IMR-90 (cell line): ENCODE data around the gene CAMK2D. TPM values are rescaled to one million over a fixed set of nuclear protein-coding genes. Genes with fewer than 3 reads are reported as not detected.

Source experiments
- ATAC-seq: fragments of 200-7000 bp; cut with Tn5 transposase; 2 replicates; pipeline ENCODE4 v1.9.1; 2020; ENCODE audit warnings: low read depth, mild to moderate bottlenecking, moderate library complexity
- BruUV-seq: library from RNA; stranded (reverse); fragments of 400-500 nt; replicated peaks from 2 replicates; lab custom pipeline; 2021; lab: Mats Ljungman, UMichigan
- CTCF ChIA-PET: fragments of 300-600 bp; formaldehyde crosslinking; extraction: SDS; loops from one replicate; lab custom pipeline; 2021; ENCODE audit warnings: antibody characterized with exemption; lab: Yijun Ruan, JAX
- POLR2A ChIA-PET: fragments of 300-600 bp; sonication (Branson Sonifier 250); formaldehyde crosslinking; loops from one replicate; lab custom pipeline; 2022; ENCODE audit warnings: antibody characterized with exemption; ENCODE audit not compliant: unreplicated experiment; lab: Charles Lee
- DNase-seq: peaks from one replicate; pipeline ENCODE4 v3.0.0; 2013
- H2AFZ ChIP-seq: replicated peaks from 2 replicates; pipeline ENCODE3; 2013; ENCODE audit warnings: low read length, mild to moderate bottlenecking; ENCODE audit not compliant: poor library complexity
- H2AK5ac ChIP-seq: 2 replicates; pipeline ENCODE4 v1.6.1; 2013; ENCODE audit warnings: low read depth, low read length, inconsistent platforms
- H2AK9ac ChIP-seq: replicated peaks from 2 replicates; pipeline ENCODE3; 2013; ENCODE audit warnings: mild to moderate bottlenecking, low read depth, low read length, moderate library complexity; ENCODE audit not compliant: poor library complexity
- H2BK120ac ChIP-seq: 2 replicates; pipeline ENCODE4 v1.6.1; 2013; ENCODE audit warnings: low read depth, low read length, inconsistent platforms
- H2BK15ac ChIP-seq: 3 replicates; pipeline ENCODE4 v1.6.1; 2013; ENCODE audit warnings: low read depth, low read length, inconsistent platforms
- H2BK20ac ChIP-seq: 2 replicates; pipeline ENCODE4 v1.6.1; 2013; ENCODE audit warnings: low read depth, mild to moderate bottlenecking, inconsistent platforms, low read length, moderate library complexity
- H2BK5ac ChIP-seq: 2 replicates; pipeline ENCODE4 v1.6.1; 2013; ENCODE audit warnings: mild to moderate bottlenecking, low read depth, low read length, inconsistent platforms; ENCODE audit not compliant: poor library complexity, severe bottlenecking
- H3K14ac ChIP-seq: replicated peaks from 2 replicates; pipeline ENCODE4 v1.6.1; 2013; ENCODE audit warnings: low read depth, low read length, inconsistent platforms
- H3K18ac ChIP-seq: 2 replicates; pipeline ENCODE4 v1.6.1; 2013; ENCODE audit warnings: low read depth, low read length, control low read depth
- H3K23ac ChIP-seq: 2 replicates; pipeline ENCODE4 v1.6.1; 2013; ENCODE audit warnings: low read depth, low read length, inconsistent platforms
- H3K27ac ChIP-seq: 2 replicates; pipeline ENCODE4 v1.5.1; 2013; ENCODE audit warnings: mild to moderate bottlenecking, control low read depth, low read length; ENCODE audit not compliant: insufficient read depth
- H3K27me3 ChIP-seq: 2 replicates; pipeline ENCODE4 v1.6.1; 2013; ENCODE audit warnings: low read length; ENCODE audit not compliant: control insufficient read depth, insufficient read depth
- H3K36me3 ChIP-seq: 2 replicates; pipeline ENCODE4 v1.6.1; 2013; ENCODE audit warnings: low read length, mixed read lengths; ENCODE audit not compliant: control insufficient read depth, insufficient read depth
- H3K4ac ChIP-seq: 2 replicates; pipeline ENCODE4 v1.6.1; 2013; ENCODE audit warnings: low read depth, low read length, inconsistent platforms
- H3K4me1 ChIP-seq: 2 replicates; pipeline ENCODE4 v1.6.1; 2013; ENCODE audit warnings: low read length, mixed read lengths; ENCODE audit not compliant: control insufficient read depth, insufficient read depth
- H3K4me2 ChIP-seq: 2 replicates; pipeline ENCODE4 v1.6.1; 2013; ENCODE audit warnings: low read depth, mild to moderate bottlenecking, control low read depth, low read length, moderate library complexity
- H3K4me3 ChIP-seq: 2 replicates; pipeline ENCODE4 v1.5.1; 2013; ENCODE audit warnings: low read depth, mild to moderate bottlenecking, control low read depth, low read length, moderate library complexity; ENCODE audit not compliant: insufficient read depth
- H3K56ac ChIP-seq: 2 replicates; pipeline ENCODE4 v1.6.1; 2013; ENCODE audit warnings: low read length, inconsistent platforms; ENCODE audit not compliant: insufficient read depth; ENCODE audit errors: extremely low read depth
- H3K79me1 ChIP-seq, 2 experiments: 2 replicates each; pipeline ENCODE4 v1.6.1; 2013; ENCODE audit warnings: low read length in 2 of 2, inconsistent platforms in 1 of 2, low read depth in 1 of 2
- H3K9ac ChIP-seq: 2 replicates; pipeline ENCODE4 v1.6.1; 2013; ENCODE audit warnings: low read depth, low read length, control low read depth
- H3K9me1 ChIP-seq: 2 replicates; pipeline ENCODE4 v1.6.1; 2013; ENCODE audit warnings: low read length, inconsistent platforms; ENCODE audit not compliant: insufficient read depth
- H3K9me3 ChIP-seq: 2 replicates; pipeline ENCODE4 v1.6.1; 2013; ENCODE audit warnings: low read length; ENCODE audit not compliant: control insufficient read depth, insufficient read depth
- H4K20me1 ChIP-seq: 2 replicates; pipeline ENCODE4 v1.6.1; 2013; ENCODE audit warnings: low read length, inconsistent platforms; ENCODE audit not compliant: insufficient read depth
- H4K5ac ChIP-seq: 2 replicates; pipeline ENCODE4 v1.6.1; 2013; ENCODE audit warnings: mild to moderate bottlenecking, low read depth, low read length, control low read depth
- H4K8ac ChIP-seq, 2 experiments: 2 replicates each; pipeline ENCODE4 v1.6.1; 2013; ENCODE audit warnings: low read depth in 2 of 2, low read length in 2 of 2, control low read depth in 1 of 2, inconsistent platforms in 1 of 2
- H4K91ac ChIP-seq: 2 replicates; pipeline ENCODE4 v1.6.1; 2013; ENCODE audit warnings: low read depth, low read length, inconsistent platforms; ENCODE audit not compliant: insufficient read depth
- BHLHE40 ChIP-seq: fragments of 150-350 bp; IDR thresholded peaks from 2 replicates; pipeline ENCODE4 v1.6.1; 2016; ENCODE audit warnings: mild to moderate bottlenecking, low read depth, low read length
- CHD1 ChIP-seq: IDR thresholded peaks from 2 replicates; pipeline ENCODE4 v1.6.1; 2012; ENCODE audit warnings: low read depth, low read length, improper control_type of control experiment
- CTCF ChIP-seq: conservative IDR thresholded peaks from 2 replicates; pipeline ENCODE4 v1.5.1; 2012; ENCODE audit warnings: mild to moderate bottlenecking, low read depth, low read length, improper control_type of control experiment
- ELK1 ChIP-seq: fragments of 150-350 bp; IDR thresholded peaks from 2 replicates; pipeline ENCODE4 v1.6.1; 2016; ENCODE audit warnings: low read depth, mild to moderate bottlenecking, low read length, moderate library complexity, borderline replicate concordance
- FOS ChIP-seq: fragments of 150-350 bp; IDR thresholded peaks from 2 replicates; pipeline ENCODE4 v1.6.1; 2016; ENCODE audit warnings: low read depth, low read length
- MAFK ChIP-seq: IDR thresholded peaks from 2 replicates; pipeline ENCODE4 v1.6.1; 2012; ENCODE audit warnings: low read depth, low read length, improper control_type of control experiment
- MAZ ChIP-seq: IDR thresholded peaks from 2 replicates; pipeline ENCODE4 v1.6.1; 2012; ENCODE audit warnings: low read depth, mild to moderate bottlenecking, low read length, improper control_type of control experiment, moderate library complexity, borderline replicate concordance
- MXI1 ChIP-seq: IDR thresholded peaks from 2 replicates; pipeline ENCODE4 v1.6.1; 2012; ENCODE audit warnings: low read depth, mild to moderate bottlenecking, low read length, moderate library complexity, borderline replicate concordance
- NFE2L2 ChIP-seq: fragments of 150-350 bp; IDR thresholded peaks from 2 replicates; pipeline ENCODE4 v1.6.1; 2016; ENCODE audit warnings: low read depth, mild to moderate bottlenecking, low read length
- POLR2A ChIP-seq: IDR thresholded peaks from 2 replicates; pipeline ENCODE4 v1.6.1; 2012; ENCODE audit warnings: mild to moderate bottlenecking, low read depth, low read length
- RAD21 ChIP-seq: IDR thresholded peaks from 2 replicates; pipeline ENCODE4 v1.6.1; 2012; ENCODE audit warnings: low read length, improper control_type of control experiment
- USF2 ChIP-seq: fragments of 150-350 bp; IDR thresholded peaks from 2 replicates; pipeline ENCODE4 v1.6.1; 2017; ENCODE audit warnings: mild to moderate bottlenecking, antibody characterized with exemption, low read length, low read depth
- WGBS, 2 experiments: methylation state at CpG; one replicate each; pipeline versions ENCODE4 v1.1.5 to v1.1.7; 2013; ENCODE audit warnings: missing lambda C conversion rate in 2 of 2; ENCODE audit not compliant: insufficient read length in 1 of 2; ENCODE audit errors: extremely low coverage in 2 of 2; 5-methylcytosine and 5-hydroxymethylcytosine counted together
- dilution Hi-C: fragments of 300-500 bp; cut with HindIII; formaldehyde crosslinking; loops from one replicate; pipeline ENCODE4 v1.14.3; 2018; ENCODE audit warnings: low sequenced_read_pairs; ENCODE audit not compliant: unreplicated experiment
- in situ Hi-C: fragments of 300-500 bp; cut with MboI; formaldehyde crosslinking; loops from 3 replicates; pipeline ENCODE4 v1.14.3; 2019; ENCODE audit warnings: low sequenced_read_pairs, inconsistent platforms, mixed read lengths
- intact Hi-C: fragments of 100-400 bp; cut with micrococcal nuclease; formaldehyde crosslinking; loops from 2 replicates; pipeline ENCODE4 v1.10.0; 2022
- polyA plus RNA-seq, 3 experiments: library from polyadenylated mRNA; depleted of rRNA; stranded (reverse); fragments of >200 nt; gene quantifications; 2 replicates each; pipeline ENCODE4 v1.2.3, GENCODE V29; 2012; ENCODE audit warnings: low replicate concordance in 1 of 3
- total RNA-seq: library from RNA; depleted of rRNA; stranded (reverse); fragments of >200 nt; gene quantifications from 2 replicates; pipeline ENCODE4 v1.2.3, GENCODE V29; 2012

CAMK2D gene
- total and polyA plus RNA-seq, 2 of the 4 experiments (the other 2 are of a cell fraction): 44.6 to 156 TPM

- Histone ChIP-seq H3K9me3 (no peaks in the 10 kb centered on the region), H3K14ac (peak overlapping the region; percentile 32; the same call in 1 of the 2 replicates), H4K20me1 (no peaks in the 10 kb centered on the region), H4K8ac (no peak overlapping the region), H2AK5ac (no peak overlapping the region), H2AFZ (no peak overlapping the region), H3K79me1 (peaks cover 6 to 16% of the 10 kb centered on the region in 2 experiments; a peak in 2 of 4 replicates), H2AK9ac (no peak overlapping the region), H3K4me3 (no peak overlapping the region), H3K27ac (no peak overlapping the region), H2BK15ac (no peak overlapping the region), H3K4me2 (no peak overlapping the region), H2BK20ac (no peak overlapping the region), H4K5ac (no peak overlapping the region), H3K4ac (no peak overlapping the region), H2BK5ac (peak overlapping the region; percentile 63), H2BK120ac (no peak overlapping the region), H3K9me1 (no peaks in the 10 kb centered on the region), H3K56ac (no peak overlapping the region), H3K4me1 (peaks cover 9% of the 10 kb centered on the region), H3K9ac (no peak overlapping the region), H3K36me3 (no peaks in the 10 kb centered on the region; the same call in 1 of the 2 replicates), H4K91ac (no peak overlapping the region), H3K18ac (no peak overlapping the region; the same call in 1 of the 2 replicates), H3K23ac (no peak overlapping the region), H3K27me3 (no peaks in the 10 kb centered on the region)
- CTCF ChIA-PET: no interaction called here
- intact Hi-C loops (loop anchor here (5.0 kb wide), 1 partner anchor 843 kb away; no protein-coding TSS in a partner anchor), dilution Hi-C loops (no loop called here), in situ Hi-C loops (loop anchor here (25.0 kb wide), 1 partner anchor 823 kb away; no protein-coding TSS in a partner anchor)
- WGBS, 2 experiments: no CpG with 5 or more reads among the region's 3 CpGs
- DNase-seq: peak; percentile 91
- peak; percentile 79 for ATAC-seq
- no TSS peak for BruUV-seq
- POLR2A ChIA-PET: no interaction called here
- TF ChIP-seq NFE2L2 (no peak), RAD21 (no peak), ELK1 (no peak), MXI1 (no peak), MAZ (no peak), USF2 (no peak), FOS (peak; percentile 64), CHD1 (no peak), POLR2A (no peak), BHLHE40 (no peak), MAFK (peak; percentile 69), CTCF (no peak)
Observed at GRCh38 chr4:113539408-113539807, 222.1 kb downstream of the CAMK2D start.
